ENCODE data around the gene INAVA. TPM values are rescaled to one million over a fixed set of nuclear protein-coding genes. Genes with fewer than 3 reads are reported as not detected.

INAVA gene
- total and polyA plus RNA-seq, 4 donors = 0.19 to 3.1 (median 0.50) TPM

GRCh38 chr1:200951016-200951415 is 56.3 kb downstream of the INAVA start (continued):
- TF ChIP-seq, protein P1, sequence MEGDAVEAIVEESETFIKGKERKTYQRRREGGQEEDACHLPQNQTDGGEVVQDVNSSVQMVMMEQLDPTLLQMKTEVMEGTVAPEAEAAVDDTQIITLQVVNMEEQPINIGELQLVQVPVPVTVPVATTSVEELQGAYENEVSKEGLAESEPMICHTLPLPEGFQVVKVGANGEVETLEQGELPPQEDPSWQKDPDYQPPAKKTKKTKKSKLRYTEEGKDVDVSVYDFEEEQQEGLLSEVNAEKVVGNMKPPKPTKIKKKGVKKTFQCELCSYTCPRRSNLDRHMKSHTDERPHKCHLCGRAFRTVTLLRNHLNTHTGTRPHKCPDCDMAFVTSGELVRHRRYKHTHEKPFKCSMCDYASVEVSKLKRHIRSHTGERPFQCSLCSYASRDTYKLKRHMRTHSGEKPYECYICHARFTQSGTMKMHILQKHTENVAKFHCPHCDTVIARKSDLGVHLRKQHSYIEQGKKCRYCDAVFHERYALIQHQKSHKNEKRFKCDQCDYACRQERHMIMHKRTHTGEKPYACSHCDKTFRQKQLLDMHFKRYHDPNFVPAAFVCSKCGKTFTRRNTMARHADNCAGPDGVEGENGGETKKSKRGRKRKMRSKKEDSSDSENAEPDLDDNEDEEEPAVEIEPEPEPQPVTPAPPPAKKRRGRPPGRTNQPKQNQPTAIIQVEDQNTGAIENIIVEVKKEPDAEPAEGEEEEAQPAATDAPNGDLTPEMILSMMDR (IDR thresholded peaks at IDR 0.05; ENCODE audit: low read depth, low read length, missing input control) = no peak
- TF ChIP-seq RAD21 (IDR thresholded peaks at IDR 0.05) = no peak

DNA sequence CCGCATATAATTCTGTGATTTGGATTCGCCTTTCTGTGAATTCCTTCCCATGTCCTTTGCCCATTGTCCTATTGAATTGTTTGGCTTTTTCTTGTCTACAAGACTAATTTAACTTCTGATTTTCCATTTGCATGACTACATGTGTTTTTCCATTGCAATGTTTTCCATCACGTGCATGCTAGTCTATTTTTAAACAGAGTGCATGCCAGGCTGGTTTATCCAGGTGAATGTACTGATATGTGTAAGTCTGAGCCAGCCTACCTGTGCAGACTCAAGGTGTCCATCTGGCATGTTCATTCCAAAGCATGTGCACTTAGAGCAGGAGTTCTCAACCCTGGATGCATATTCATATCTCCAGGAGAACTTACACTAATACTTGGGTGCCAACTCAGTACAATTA is 59.7 kb downstream of the INAVA start:
- H3K9me3 ChIP-seq (ENCODE audit: control insufficient read depth in 4 of 4, low read length in 3 of 4) = no peaks in the 10 kb centered on the region
- H3K36me3 ChIP-seq (ENCODE audit: control insufficient read depth in 4 of 4, insufficient read depth in 3 of 4, low read depth in 1 of 4, low read length in 3 of 4) = no peaks in the 10 kb centered on the region
- no peak for TF ChIP-seq HNF4A (conservative IDR thresholded peaks at IDR 0.05)
- TF ChIP-seq JUND (IDR thresholded peaks at IDR 0.05) = no peak
- TF ChIP-seq TAF1 (conservative IDR thresholded peaks at IDR 0.05) = no peak
- TF ChIP-seq, protein P1 (IDR thresholded peaks at IDR 0.05; ENCODE audit: low read depth, low read length, missing input control) = no peak
- TF ChIP-seq, protein P2, sequence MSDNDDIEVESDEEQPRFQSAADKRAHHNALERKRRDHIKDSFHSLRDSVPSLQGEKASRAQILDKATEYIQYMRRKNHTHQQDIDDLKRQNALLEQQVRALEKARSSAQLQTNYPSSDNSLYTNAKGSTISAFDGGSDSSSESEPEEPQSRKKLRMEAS (IDR thresholded peaks at IDR 0.05) = no peak
- TF ChIP-seq YY1 (IDR thresholded peaks at IDR 0.05) = no peak
- TF ChIP-seq SP1 (IDR thresholded peaks at IDR 0.05) = no peak
- no peak for TF ChIP-seq RAD21 (IDR thresholded peaks at IDR 0.05)
- TF ChIP-seq ZBTB33 (IDR thresholded peaks at IDR 0.05) = no peak
- no peak for TF ChIP-seq HNF4G (IDR thresholded peaks at IDR 0.05)
- no peak for TF ChIP-seq FOXA1 (IDR thresholded peaks at IDR 0.05)
- no peak for TF ChIP-seq EGR1 (IDR thresholded peaks at IDR 0.05; ENCODE audit: low read depth in 2 of 2)
- TF ChIP-seq GABPA (IDR thresholded peaks at IDR 0.05 in 1 of 2, conservative IDR thresholded peaks at IDR 0.05 in 1 of 2) = no peak
- no peak for TF ChIP-seq REST (IDR thresholded peaks at IDR 0.05)
- DNase-seq (ENCODE audit: low spot score) = no peak
- no peak overlapping the region for H3K4me3 ChIP-seq (ENCODE audit: low read depth in 1 of 3, low read length in 3 of 3)
- no peaks in the 10 kb centered on the region for H3K27me3 ChIP-seq (ENCODE audit: control insufficient read depth in 4 of 4, insufficient read depth in 4 of 4, low read length in 3 of 4)
- H3K27ac ChIP-seq (ENCODE audit: low read depth in 1 of 2, low read length in 2 of 2) = no peak overlapping the region
- no peak overlapping the region for H3K9ac ChIP-seq (ENCODE audit: low read depth in 1 of 2, low read length in 2 of 2)
- 90% methylated on average over 3 of the region's 3 CpGs for WGBS
- H3K4me1 ChIP-seq (ENCODE audit: control insufficient read depth in 4 of 4, insufficient read depth in 4 of 4, low read length in 3 of 4) = no peaks in the 10 kb centered on the region

Measured in liver (tissue), 9 donors.